Panc1 (cell line): Measurements from ENCODE around the gene RABGAP1. TPM values are rescaled to one million over a fixed set of nuclear protein-coding genes. Genes with fewer than 3 reads are reported as not detected.

Experiments used
- ATAC-seq: fragments of 200-7000 bp; cut with Tn5 transposase; 2 replicates; pipeline ENCODE4 v1.9.1; 2020; ENCODE audit warnings: mild to moderate bottlenecking, moderate library complexity
- BruUV-seq: library from RNA; stranded (reverse); fragments of 400-500 nt; replicated peaks from 2 replicates; lab custom pipeline; 2021; lab: Mats Ljungman, UMichigan
- CTCF ChIA-PET: fragments of 300-600 bp; sonication (Branson Sonifier 250); formaldehyde crosslinking; loops from one replicate; lab custom pipeline; 2022; ENCODE audit warnings: antibody characterized with exemption; lab: Charles Lee
- POLR2A ChIA-PET: fragments of 300-600 bp; sonication (Branson Sonifier 250); formaldehyde crosslinking; loops from one replicate; lab custom pipeline; 2022; ENCODE audit warnings: antibody characterized with exemption; lab: Charles Lee
- DNase-seq: peaks from one replicate; pipeline ENCODE4 v3.0.0-alpha.2; 2010; ENCODE audit warnings: low read depth, low spot score
- H3K27ac ChIP-seq: 2 replicates; pipeline ENCODE4 v1.5.1; 2011; ENCODE audit warnings: mild to moderate bottlenecking, low read length, inconsistent platforms
- H3K27me3 ChIP-seq: fragments of 200-500 bp; sonication (Bioruptor generic); 2 replicates; pipeline ENCODE4 v1.6.0; 2014; ENCODE audit warnings: low read length, inconsistent platforms; ENCODE audit not compliant: control insufficient read depth, insufficient read depth
- H3K36me3 ChIP-seq: fragments of 200-500 bp; sonication (Bioruptor generic); 2 replicates; pipeline ENCODE4 v1.5.1; 2014; ENCODE audit warnings: inconsistent platforms, mild to moderate bottlenecking, low read length, moderate library complexity; ENCODE audit not compliant: control insufficient read depth, insufficient read depth
- H3K4me1 ChIP-seq: 2 replicates; pipeline ENCODE4 v1.5.1; 2011; ENCODE audit warnings: inconsistent platforms, mild to moderate bottlenecking, low read length, moderate library complexity; ENCODE audit not compliant: control insufficient read depth, insufficient read depth
- H3K4me3 ChIP-seq, 2 experiments: 2 replicates each; pipeline ENCODE4 v1.5.1; 2011 to 2012; ENCODE audit warnings: low read depth in 2 of 2, low read length in 2 of 2, mild to moderate bottlenecking in 2 of 2, inconsistent platforms in 1 of 2, moderate library complexity in 1 of 2
- H3K9me3 ChIP-seq: fragments of 200-500 bp; sonication (Bioruptor generic); 2 replicates; pipeline ENCODE4 v1.5.1; 2014; ENCODE audit warnings: low read depth, mild to moderate bottlenecking, inconsistent platforms, low read length, moderate library complexity; ENCODE audit not compliant: control insufficient read depth, insufficient read depth
- POLR2AphosphoS5 ChIP-seq: IDR thresholded peaks from 2 replicates; pipeline ENCODE4 v1.6.1; 2012; ENCODE audit warnings: mild to moderate bottlenecking, low read depth, low read length, moderate library complexity
- SIN3A ChIP-seq: IDR thresholded peaks from 2 replicates; pipeline ENCODE4 v1.6.1; 2012; ENCODE audit warnings: low read depth, mild to moderate bottlenecking, low read length, moderate library complexity, borderline replicate concordance; ENCODE audit not compliant: insufficient read depth
- TCF7L2 ChIP-seq: IDR thresholded peaks from 2 replicates; pipeline ENCODE4 v1.6.1; 2011; ENCODE audit warnings: mild to moderate bottlenecking, low read depth, low read length, inconsistent platforms
- in situ Hi-C: cut with HindIII; loops from 2 replicates; pipeline ENCODE4 v1.10.0; 2016; ENCODE audit warnings: low sequenced_read_pairs, low pct_unique_long_range_greater_than_20kb
- intact Hi-C: fragments of 100-400 bp; cut with micrococcal nuclease; formaldehyde crosslinking; loops from one replicate; pipeline ENCODE4 v1.10.0; 2022; ENCODE audit not compliant: unreplicated experiment
- total RNA-seq: library from RNA; stranded (reverse); gene quantifications from one replicate; pipeline ENCODE4 v1.2.1, GENCODE V29; 2021; ENCODE audit not compliant: unreplicated experiment
- TF ChIP-seq, protein P1 (sequence below), 2 experiments: IDR thresholded peaks; 2 replicates each; pipeline ENCODE4 v1.6.1; 2011 to 2012; ENCODE audit warnings: low read depth in 2 of 2, control low read depth in 1 of 2, low read length in 1 of 2, mild to moderate bottlenecking in 1 of 2, moderate library complexity in 1 of 2; ENCODE audit not compliant: insufficient read depth in 1 of 2
- TF ChIP-seq, protein P2 (sequence below): fragments of 450-650 bp; IDR thresholded peaks from 2 replicates; pipeline ENCODE4 v1.5.1; 2017; ENCODE audit warnings: mild to moderate bottlenecking

RABGAP1 gene
- total RNA-seq, 1 experiment from 2014 or later, result 41.4 TPM

DNA sequence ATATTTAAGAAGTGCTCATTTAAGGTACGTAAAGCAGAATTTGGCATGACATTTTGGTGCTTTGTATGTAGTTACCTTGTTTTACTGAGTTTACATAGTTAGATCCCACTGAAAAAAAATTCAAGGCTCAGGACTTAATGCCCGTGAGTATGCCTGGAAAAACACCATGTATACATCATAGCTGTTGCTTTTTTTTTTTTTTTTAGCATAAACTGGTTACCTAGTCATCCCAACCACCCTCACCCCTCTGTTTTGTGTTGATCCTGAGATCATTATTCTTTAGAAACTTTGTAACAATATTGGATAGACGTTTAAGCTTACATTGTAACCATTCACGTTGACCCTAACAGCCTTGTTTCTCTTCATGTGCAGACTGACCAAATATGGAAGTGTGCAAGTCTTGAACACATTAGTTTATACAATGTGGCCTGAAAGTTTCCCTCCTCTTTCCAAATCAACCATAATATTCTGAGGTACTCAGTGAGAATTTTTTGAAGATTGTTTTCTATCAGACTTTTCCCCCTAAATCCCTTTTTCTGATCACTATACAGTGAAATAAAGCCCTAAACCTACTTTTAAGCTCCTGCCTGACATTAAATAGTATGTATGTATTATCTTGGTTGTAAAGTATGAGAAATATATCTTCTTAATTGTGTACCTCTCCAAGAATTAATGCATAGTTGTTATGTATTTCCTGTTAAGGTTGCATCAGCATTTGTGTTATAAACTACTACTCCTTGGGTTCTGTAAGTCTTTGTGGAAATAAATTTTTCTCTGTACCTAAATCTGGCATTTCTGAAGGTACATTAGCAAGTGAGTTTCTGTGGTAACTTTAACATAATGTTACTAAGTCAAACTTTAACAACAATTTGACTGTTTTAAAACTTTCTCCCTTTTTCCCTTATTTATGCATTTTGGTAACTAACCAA lies 4.4 kb downstream of the RABGAP1 start:
- TF ChIP-seq, protein P1, sequence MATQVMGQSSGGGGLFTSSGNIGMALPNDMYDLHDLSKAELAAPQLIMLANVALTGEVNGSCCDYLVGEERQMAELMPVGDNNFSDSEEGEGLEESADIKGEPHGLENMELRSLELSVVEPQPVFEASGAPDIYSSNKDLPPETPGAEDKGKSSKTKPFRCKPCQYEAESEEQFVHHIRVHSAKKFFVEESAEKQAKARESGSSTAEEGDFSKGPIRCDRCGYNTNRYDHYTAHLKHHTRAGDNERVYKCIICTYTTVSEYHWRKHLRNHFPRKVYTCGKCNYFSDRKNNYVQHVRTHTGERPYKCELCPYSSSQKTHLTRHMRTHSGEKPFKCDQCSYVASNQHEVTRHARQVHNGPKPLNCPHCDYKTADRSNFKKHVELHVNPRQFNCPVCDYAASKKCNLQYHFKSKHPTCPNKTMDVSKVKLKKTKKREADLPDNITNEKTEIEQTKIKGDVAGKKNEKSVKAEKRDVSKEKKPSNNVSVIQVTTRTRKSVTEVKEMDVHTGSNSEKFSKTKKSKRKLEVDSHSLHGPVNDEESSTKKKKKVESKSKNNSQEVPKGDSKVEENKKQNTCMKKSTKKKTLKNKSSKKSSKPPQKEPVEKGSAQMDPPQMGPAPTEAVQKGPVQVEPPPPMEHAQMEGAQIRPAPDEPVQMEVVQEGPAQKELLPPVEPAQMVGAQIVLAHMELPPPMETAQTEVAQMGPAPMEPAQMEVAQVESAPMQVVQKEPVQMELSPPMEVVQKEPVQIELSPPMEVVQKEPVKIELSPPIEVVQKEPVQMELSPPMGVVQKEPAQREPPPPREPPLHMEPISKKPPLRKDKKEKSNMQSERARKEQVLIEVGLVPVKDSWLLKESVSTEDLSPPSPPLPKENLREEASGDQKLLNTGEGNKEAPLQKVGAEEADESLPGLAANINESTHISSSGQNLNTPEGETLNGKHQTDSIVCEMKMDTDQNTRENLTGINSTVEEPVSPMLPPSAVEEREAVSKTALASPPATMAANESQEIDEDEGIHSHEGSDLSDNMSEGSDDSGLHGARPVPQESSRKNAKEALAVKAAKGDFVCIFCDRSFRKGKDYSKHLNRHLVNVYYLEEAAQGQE (IDR thresholded peaks at IDR 0.05; ENCODE audit: insufficient read depth in 1 of 2, low read depth in 2 of 2, low read length in 1 of 2), result no peak
- no peak for TF ChIP-seq SIN3A
- no peak for TF ChIP-seq TCF7L2
- TF ChIP-seq, protein P2, sequence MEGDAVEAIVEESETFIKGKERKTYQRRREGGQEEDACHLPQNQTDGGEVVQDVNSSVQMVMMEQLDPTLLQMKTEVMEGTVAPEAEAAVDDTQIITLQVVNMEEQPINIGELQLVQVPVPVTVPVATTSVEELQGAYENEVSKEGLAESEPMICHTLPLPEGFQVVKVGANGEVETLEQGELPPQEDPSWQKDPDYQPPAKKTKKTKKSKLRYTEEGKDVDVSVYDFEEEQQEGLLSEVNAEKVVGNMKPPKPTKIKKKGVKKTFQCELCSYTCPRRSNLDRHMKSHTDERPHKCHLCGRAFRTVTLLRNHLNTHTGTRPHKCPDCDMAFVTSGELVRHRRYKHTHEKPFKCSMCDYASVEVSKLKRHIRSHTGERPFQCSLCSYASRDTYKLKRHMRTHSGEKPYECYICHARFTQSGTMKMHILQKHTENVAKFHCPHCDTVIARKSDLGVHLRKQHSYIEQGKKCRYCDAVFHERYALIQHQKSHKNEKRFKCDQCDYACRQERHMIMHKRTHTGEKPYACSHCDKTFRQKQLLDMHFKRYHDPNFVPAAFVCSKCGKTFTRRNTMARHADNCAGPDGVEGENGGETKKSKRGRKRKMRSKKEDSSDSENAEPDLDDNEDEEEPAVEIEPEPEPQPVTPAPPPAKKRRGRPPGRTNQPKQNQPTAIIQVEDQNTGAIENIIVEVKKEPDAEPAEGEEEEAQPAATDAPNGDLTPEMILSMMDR, result no peak
- no peak for TF ChIP-seq POLR2AphosphoS5
- in situ Hi-C loops (no loop called here), intact Hi-C loops (no loop called here)
- H3K36me3 ChIP-seq, result peaks cover 6% of the 10 kb centered on the region; the same call in 1 of the 2 replicates
- no peaks in the 10 kb centered on the region for H3K9me3 ChIP-seq
- CTCF ChIA-PET, result no interaction called here
- BruUV-seq, result no TSS peak
- POLR2A ChIA-PET, result no interaction called here
- no peak overlapping the region for H3K4me3 ChIP-seq
- ATAC-seq, result no peak
- no peaks in the 10 kb centered on the region for H3K27me3 ChIP-seq
- peak overlapping the region; percentile 44; the same call in 1 of the 2 replicates for H3K27ac ChIP-seq
- peaks cover 7% of the 10 kb centered on the region for H3K4me1 ChIP-seq
- DNase-seq, result no peak

DNA sequence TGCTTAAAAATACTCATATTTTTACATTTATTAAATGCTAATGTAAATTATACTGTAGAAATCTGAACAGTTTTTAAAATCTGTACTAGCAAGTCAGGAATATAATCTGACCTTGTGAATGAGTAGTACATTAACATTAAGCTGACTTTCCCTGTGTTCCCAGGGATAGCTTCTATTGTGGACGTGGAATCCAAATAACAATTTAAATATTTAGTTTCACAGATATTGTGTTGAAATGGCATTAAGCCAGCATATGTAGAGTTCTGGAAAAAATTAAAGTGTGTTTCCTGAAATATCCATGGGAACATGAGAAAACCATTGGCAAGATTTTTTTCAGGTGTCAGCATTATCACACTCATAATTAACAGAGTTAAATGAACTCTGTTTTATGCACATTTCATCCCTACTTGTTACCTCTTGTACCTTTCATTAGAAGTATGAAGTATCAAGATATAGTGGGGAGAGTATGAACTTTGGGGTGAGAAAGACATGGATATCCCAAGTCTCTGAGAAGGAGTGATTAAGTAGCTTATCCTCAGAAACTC lies 5.7 kb downstream of the RABGAP1 start:
- TF ChIP-seq, protein P2, result no peak
- TF ChIP-seq TCF7L2 (no peak), SIN3A (no peak), POLR2AphosphoS5 (no peak)
- TF ChIP-seq, protein P1 (IDR thresholded peaks at IDR 0.05; ENCODE audit: insufficient read depth in 1 of 2, low read depth in 2 of 2, low read length in 1 of 2), result no peak
- Histone ChIP-seq H3K27ac (no peak overlapping the region), H3K4me3 (no peak overlapping the region), H3K36me3 (peaks cover 3% of the 10 kb centered on the region; the same call in 1 of the 2 replicates), H3K9me3 (no peaks in the 10 kb centered on the region), H3K27me3 (no peaks in the 10 kb centered on the region), H3K4me1 (peaks cover 7% of the 10 kb centered on the region)
- BruUV-seq, result no TSS peak
- in situ Hi-C loops, result no loop called here
- ATAC-seq (no peak), DNase-seq (no peak)
- ChIA-PET CTCF (no interaction called here), POLR2A (no interaction called here)
- intact Hi-C loops, result no loop called here
